Measurements from ENCODE around the gene TMEM184B.
"Not testable (repeated sequence)": the region's sequence is repeated elsewhere in the genome, so short reads cannot be mapped to it uniquely, and the experiment has no call there.

Gene TMEM184B

GRCh38 chr22:38235240-38235850, 37.5 kb downstream of the TMEM184B start:
- Mint-ChIP-seq H3K4me1 (ENCODE audit: low read depth) (no peaks in the 10 kb centered on the region), H3K4me3 (no peak overlapping the region), H3K9me3 (no peaks in the 10 kb centered on the region), H3K27ac (no peak overlapping the region), H3K36me3 (ENCODE audit: low read depth) (peaks cover 18% of the 10 kb centered on the region), H3K27me3 (no peaks in the 10 kb centered on the region)

- peaks cover 18% of the 10 kb centered on the region for H3K36me3 Mint-ChIP-seq (ENCODE audit: low read depth)
- not testable (repeated sequence) for H3K4me3 Mint-ChIP-seq; H3K27ac Mint-ChIP-seq; H3K9me3 Mint-ChIP-seq; H3K27me3 Mint-ChIP-seq; H3K4me1 Mint-ChIP-seq (ENCODE audit: low read depth)
These were observed 39.0 kb downstream of the TMEM184B start for GRCh38 chr22:38233856-38234255.

GRCh38 chr22:38233427-38233826, 39.4 kb downstream of the TMEM184B start:
- Mint-ChIP-seq H3K27ac (no peak overlapping the region), H3K36me3 (ENCODE audit: low read depth) (peaks cover 18% of the 10 kb centered on the region), H3K27me3 (no peaks in the 10 kb centered on the region), H3K4me3 (no peak overlapping the region), H3K4me1 (ENCODE audit: low read depth) (no peaks in the 10 kb centered on the region), H3K9me3 (no peaks in the 10 kb centered on the region)

GRCh38 chr22:38232196-38232595, 40.6 kb downstream of the TMEM184B start:
- peaks cover 18% of the 10 kb centered on the region for H3K36me3 Mint-ChIP-seq (ENCODE audit: low read depth)
- no peaks in the 10 kb centered on the region for H3K27me3 Mint-ChIP-seq
- no peaks in the 10 kb centered on the region for H3K9me3 Mint-ChIP-seq
- H3K27ac Mint-ChIP-seq: no peak overlapping the region
- H3K4me3 Mint-ChIP-seq: no peak overlapping the region
- no peaks in the 10 kb centered on the region for H3K4me1 Mint-ChIP-seq (ENCODE audit: low read depth)

GRCh38 chr22:38230916-38231315, 41.9 kb downstream of the TMEM184B start:
- H3K4me1 Mint-ChIP-seq (ENCODE audit: low read depth): no peaks in the 10 kb centered on the region
- H3K9me3 Mint-ChIP-seq: no peaks in the 10 kb centered on the region
- peaks cover 14% of the 10 kb centered on the region for H3K36me3 Mint-ChIP-seq (ENCODE audit: low read depth)
- H3K4me3 Mint-ChIP-seq: no peak overlapping the region
- no peak overlapping the region for H3K27ac Mint-ChIP-seq
- H3K27me3 Mint-ChIP-seq: no peaks in the 10 kb centered on the region

- no peaks in the 10 kb centered on the region for H3K27me3 Mint-ChIP-seq
- H3K4me3 Mint-ChIP-seq: no peak overlapping the region
- no peaks in the 10 kb centered on the region for H3K4me1 Mint-ChIP-seq (ENCODE audit: low read depth)
- H3K27ac Mint-ChIP-seq: no peak overlapping the region
- peaks cover 14% of the 10 kb centered on the region for H3K36me3 Mint-ChIP-seq (ENCODE audit: low read depth)
- H3K9me3 Mint-ChIP-seq: no peaks in the 10 kb centered on the region
These were observed 42.5 kb downstream of the TMEM184B start for GRCh38 chr22:38230108-38230825.

- Mint-ChIP-seq H3K4me3 (no peak overlapping the region), H3K9me3 (no peaks in the 10 kb centered on the region), H3K27me3 (no peaks in the 10 kb centered on the region), H3K4me1 (ENCODE audit: low read depth) (no peaks in the 10 kb centered on the region), H3K27ac (peak overlapping the region; percentile 17), H3K36me3 (ENCODE audit: low read depth) (peaks cover 14% of the 10 kb centered on the region)
These were observed 43.7 kb downstream of the TMEM184B start for GRCh38 chr22:38228873-38229740.

- peak overlapping the region; percentile 17 for H3K27ac Mint-ChIP-seq
- no peaks in the 10 kb centered on the region for H3K9me3 Mint-ChIP-seq
- H3K4me3 Mint-ChIP-seq: no peak overlapping the region
- H3K27me3 Mint-ChIP-seq: no peaks in the 10 kb centered on the region
- no peaks in the 10 kb centered on the region for H3K4me1 Mint-ChIP-seq (ENCODE audit: low read depth)
- peaks cover 12% of the 10 kb centered on the region for H3K36me3 Mint-ChIP-seq (ENCODE audit: low read depth)
These were observed 44.4 kb downstream of the TMEM184B start for GRCh38 chr22:38228326-38228872.

- H3K9me3 Mint-ChIP-seq: no peaks in the 10 kb centered on the region
- H3K36me3 Mint-ChIP-seq (ENCODE audit: low read depth): peaks cover 10% of the 10 kb centered on the region
- H3K27ac Mint-ChIP-seq: no peak overlapping the region
- no peaks in the 10 kb centered on the region for H3K4me1 Mint-ChIP-seq (ENCODE audit: low read depth)
- H3K4me3 Mint-ChIP-seq: no peak overlapping the region
- H3K27me3 Mint-ChIP-seq: no peaks in the 10 kb centered on the region
These were observed 45.8 kb downstream of the TMEM184B start for GRCh38 chr22:38226853-38227649.

GRCh38 chr22:38223289-38223960, 49.4 kb downstream of the TMEM184B start:
- H3K27me3 Mint-ChIP-seq: no peaks in the 10 kb centered on the region
- no peak overlapping the region for H3K27ac Mint-ChIP-seq
- H3K4me3 Mint-ChIP-seq: no peak overlapping the region
- peaks cover 11% of the 10 kb centered on the region for H3K4me1 Mint-ChIP-seq (ENCODE audit: low read depth)
- no peaks in the 10 kb centered on the region for H3K9me3 Mint-ChIP-seq
- H3K36me3 Mint-ChIP-seq (ENCODE audit: low read depth): peaks cover 3% of the 10 kb centered on the region

GRCh38 chr22:38222797-38223119, 50.1 kb downstream of the TMEM184B start:
- Mint-ChIP-seq H3K9me3 (no peaks in the 10 kb centered on the region), H3K36me3 (ENCODE audit: low read depth) (peaks cover 3% of the 10 kb centered on the region), H3K4me1 (ENCODE audit: low read depth) (peaks cover 17% of the 10 kb centered on the region), H3K27ac (no peak overlapping the region), H3K4me3 (no peak overlapping the region), H3K27me3 (no peaks in the 10 kb centered on the region)

GRCh38 chr22:38221908-38222796, 50.7 kb downstream of the TMEM184B start:
- Mint-ChIP-seq H3K4me1 (ENCODE audit: low read depth) (peaks cover 18% of the 10 kb centered on the region), H3K27ac (no peak overlapping the region), H3K9me3 (no peaks in the 10 kb centered on the region), H3K36me3 (ENCODE audit: low read depth) (peaks cover 3% of the 10 kb centered on the region), H3K4me3 (no peak overlapping the region), H3K27me3 (no peaks in the 10 kb centered on the region)

- no peak overlapping the region for H3K4me3 Mint-ChIP-seq
- no peaks in the 10 kb centered on the region for H3K9me3 Mint-ChIP-seq
- no peak overlapping the region for H3K27ac Mint-ChIP-seq
- H3K27me3 Mint-ChIP-seq: no peaks in the 10 kb centered on the region
- peaks cover 5% of the 10 kb centered on the region for H3K36me3 Mint-ChIP-seq (ENCODE audit: low read depth)
- peaks cover 18% of the 10 kb centered on the region for H3K4me1 Mint-ChIP-seq (ENCODE audit: low read depth)
These were observed 51.4 kb downstream of the TMEM184B start for GRCh38 chr22:38221407-38221806.

Measured in stimulated activated naive CD8-positive, alpha-beta T cell treated with anti-CD3 and anti-CD28 coated beads, Interleukin-15, Interleukin-2, amounts not matched to agents 100 ng/mL and 50 ng/mL, for 24 hours (primary cell).